ENCODE measurements around the gene HOXC6. TPM values are rescaled to one million over a fixed set of nuclear protein-coding genes. Genes with fewer than 3 reads are reported as not detected.
A peak's percentile ranks its signal among the peaks of the same experiment; 100 is the strongest.

The HOXC6 gene
- total RNA-seq, 2 donors from 2014 or later = 0.15 TPM; not detected in 1

DNA sequence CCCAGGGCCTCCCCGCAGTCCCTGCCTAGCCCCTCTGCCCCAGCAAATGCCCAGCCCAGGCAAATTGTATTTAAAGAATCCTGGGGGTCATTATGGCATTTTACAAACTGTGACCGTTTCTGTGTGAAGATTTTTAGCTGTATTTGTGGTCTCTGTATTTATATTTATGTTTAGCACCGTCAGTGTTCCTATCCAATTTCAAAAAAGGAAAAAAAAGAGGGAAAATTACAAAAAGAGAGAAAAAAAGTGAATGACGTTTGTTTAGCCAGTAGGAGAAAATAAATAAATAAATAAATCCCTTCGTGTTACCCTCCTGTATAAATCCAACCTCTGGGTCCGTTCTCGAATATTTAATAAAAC is 2.2 kb downstream of the HOXC6 start:
- no peak overlapping the region for H3K4me3 ChIP-seq
- H3K4me1 ChIP-seq = no peaks in the 10 kb centered on the region
- no peaks in the 10 kb centered on the region for H3K9me3 ChIP-seq
- TF ChIP-seq, protein P1, sequence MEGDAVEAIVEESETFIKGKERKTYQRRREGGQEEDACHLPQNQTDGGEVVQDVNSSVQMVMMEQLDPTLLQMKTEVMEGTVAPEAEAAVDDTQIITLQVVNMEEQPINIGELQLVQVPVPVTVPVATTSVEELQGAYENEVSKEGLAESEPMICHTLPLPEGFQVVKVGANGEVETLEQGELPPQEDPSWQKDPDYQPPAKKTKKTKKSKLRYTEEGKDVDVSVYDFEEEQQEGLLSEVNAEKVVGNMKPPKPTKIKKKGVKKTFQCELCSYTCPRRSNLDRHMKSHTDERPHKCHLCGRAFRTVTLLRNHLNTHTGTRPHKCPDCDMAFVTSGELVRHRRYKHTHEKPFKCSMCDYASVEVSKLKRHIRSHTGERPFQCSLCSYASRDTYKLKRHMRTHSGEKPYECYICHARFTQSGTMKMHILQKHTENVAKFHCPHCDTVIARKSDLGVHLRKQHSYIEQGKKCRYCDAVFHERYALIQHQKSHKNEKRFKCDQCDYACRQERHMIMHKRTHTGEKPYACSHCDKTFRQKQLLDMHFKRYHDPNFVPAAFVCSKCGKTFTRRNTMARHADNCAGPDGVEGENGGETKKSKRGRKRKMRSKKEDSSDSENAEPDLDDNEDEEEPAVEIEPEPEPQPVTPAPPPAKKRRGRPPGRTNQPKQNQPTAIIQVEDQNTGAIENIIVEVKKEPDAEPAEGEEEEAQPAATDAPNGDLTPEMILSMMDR (IDR thresholded peaks at IDR 0.05) = no peak
- H3K27ac ChIP-seq = no peak overlapping the region
- no peak overlapping the region for H3K9ac ChIP-seq (ENCODE audit: low read depth in 2 of 2, low read length in 2 of 2)
- H3K27me3 ChIP-seq = peaks cover 97% of the 10 kb centered on the region
- intact Hi-C loops (cut with DNase I) = loop anchor here (5.0 kb wide), 1 partner anchor 162 kb away; no protein-coding TSS in a partner anchor
- no peaks in the 10 kb centered on the region for H3K36me3 ChIP-seq
- no peak for DNase-seq

DNA sequence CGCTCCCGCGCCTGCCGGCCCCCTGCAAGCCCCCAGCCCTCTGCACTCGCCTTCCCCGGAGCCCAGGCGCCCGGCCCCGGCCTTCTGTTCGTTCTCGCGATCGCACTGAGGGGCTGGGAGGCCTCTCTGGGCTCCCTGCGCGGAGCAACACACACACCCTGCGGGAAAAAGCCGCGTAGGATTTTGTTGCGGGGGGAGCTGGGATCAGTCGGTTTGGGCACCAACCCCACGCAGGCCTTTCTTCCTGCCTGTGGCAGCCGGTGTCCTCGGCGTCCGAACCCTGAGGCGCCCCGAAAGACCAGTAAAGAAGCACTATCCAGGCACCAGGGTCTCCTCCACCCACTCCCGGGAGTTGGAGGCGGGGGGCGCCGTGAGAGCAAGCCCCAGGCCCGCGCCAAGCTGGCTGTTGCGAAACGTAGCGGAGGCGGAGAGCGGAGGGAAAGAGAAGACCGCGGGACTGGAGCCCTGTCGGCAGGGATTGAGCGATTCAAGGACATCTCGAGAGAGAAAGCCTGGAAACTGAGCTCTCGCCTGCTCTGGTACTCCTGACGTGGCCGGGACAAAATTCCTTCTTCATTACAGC is 2.7 kb downstream of the HOXC6 start:
- no peak for DNase-seq
- Histone ChIP-seq H3K4me1 (no peaks in the 10 kb centered on the region), H3K4me3 (no peak overlapping the region), H3K27ac (no peak overlapping the region), H3K9ac (ENCODE audit: low read depth in 2 of 2, low read length in 2 of 2) (no peak overlapping the region), H3K27me3 (peaks cover 97% of the 10 kb centered on the region), H3K9me3 (no peaks in the 10 kb centered on the region), H3K36me3 (no peaks in the 10 kb centered on the region)
- TF ChIP-seq, protein P1 (IDR thresholded peaks at IDR 0.05) = no peak
- intact Hi-C loops (cut with DNase I) = loop anchor here (5.0 kb wide), 1 partner anchor 161 kb away; no protein-coding TSS in a partner anchor

DNA sequence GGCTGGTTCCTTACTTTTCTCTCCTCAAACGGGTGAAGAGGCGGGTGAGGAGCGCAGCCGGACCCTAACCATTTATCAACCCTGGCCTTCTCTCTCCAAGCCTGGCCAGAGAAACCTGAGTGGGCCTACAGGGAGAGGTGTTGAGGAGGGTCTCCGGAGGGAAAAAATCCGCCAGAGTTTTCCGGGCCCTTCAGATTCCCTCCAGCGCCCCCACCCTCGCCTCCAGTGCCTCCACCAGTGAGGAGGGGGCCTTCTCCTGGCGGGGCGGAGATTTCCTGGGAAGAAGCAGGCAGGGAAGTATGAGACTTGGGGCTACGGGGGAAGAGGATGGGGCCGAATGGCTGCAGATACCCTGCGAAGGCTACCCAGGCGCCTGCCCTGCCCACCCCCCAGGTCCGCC is 3.2 kb downstream of the HOXC6 start:
- no peaks in the 10 kb centered on the region for H3K9me3 ChIP-seq
- TF ChIP-seq, protein P1 (IDR thresholded peaks at IDR 0.05) = no peak
- no peak overlapping the region for H3K9ac ChIP-seq (ENCODE audit: low read depth in 2 of 2, low read length in 2 of 2)
- DNase-seq = no peak
- intact Hi-C loops (cut with DNase I) = loop anchor here (5.0 kb wide), 1 partner anchor 161 kb away; no protein-coding TSS in a partner anchor
- no peak overlapping the region for H3K4me3 ChIP-seq
- no peaks in the 10 kb centered on the region for H3K36me3 ChIP-seq
- peaks cover 97% of the 10 kb centered on the region for H3K27me3 ChIP-seq
- H3K27ac ChIP-seq = no peak overlapping the region
- no peaks in the 10 kb centered on the region for H3K4me1 ChIP-seq

DNA sequence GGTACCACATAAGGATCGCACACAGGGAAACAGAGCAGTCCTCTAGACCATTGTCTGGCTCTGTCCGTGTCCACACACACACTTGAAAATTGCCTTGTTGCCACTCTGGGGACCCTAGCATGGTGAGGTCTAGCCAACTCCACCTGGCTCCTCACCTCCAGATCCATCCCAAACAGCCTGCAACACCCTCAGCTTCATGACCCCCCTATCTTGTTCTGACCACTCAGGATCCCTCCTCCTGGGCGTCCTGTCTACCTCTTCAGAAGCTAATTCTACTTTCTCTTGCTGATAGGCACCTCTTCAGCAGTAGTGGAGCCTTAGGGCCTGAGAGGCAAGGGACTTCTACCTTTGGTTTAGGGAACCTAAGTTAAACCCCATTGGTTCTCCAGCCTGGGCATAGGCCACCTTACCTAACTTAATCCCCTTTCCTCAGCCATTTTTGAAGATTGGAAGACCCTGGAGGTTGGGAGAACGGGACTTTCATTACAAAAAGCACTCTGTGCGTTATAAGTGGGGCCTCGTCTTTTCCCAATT is 3.9 kb downstream of the HOXC6 start:
- Histone ChIP-seq H3K4me3 (no peak overlapping the region), H3K36me3 (no peaks in the 10 kb centered on the region), H3K9me3 (no peaks in the 10 kb centered on the region), H3K9ac (ENCODE audit: low read depth in 2 of 2, low read length in 2 of 2) (no peak overlapping the region), H3K4me1 (no peaks in the 10 kb centered on the region), H3K27me3 (peaks cover 97% of the 10 kb centered on the region), H3K27ac (no peak overlapping the region)
- TF ChIP-seq, protein P1 (IDR thresholded peaks at IDR 0.05) = no peak
- no peak for DNase-seq
- intact Hi-C loops (cut with DNase I) = loop anchor here (5.0 kb wide), 1 partner anchor 160 kb away; no protein-coding TSS in a partner anchor

DNA sequence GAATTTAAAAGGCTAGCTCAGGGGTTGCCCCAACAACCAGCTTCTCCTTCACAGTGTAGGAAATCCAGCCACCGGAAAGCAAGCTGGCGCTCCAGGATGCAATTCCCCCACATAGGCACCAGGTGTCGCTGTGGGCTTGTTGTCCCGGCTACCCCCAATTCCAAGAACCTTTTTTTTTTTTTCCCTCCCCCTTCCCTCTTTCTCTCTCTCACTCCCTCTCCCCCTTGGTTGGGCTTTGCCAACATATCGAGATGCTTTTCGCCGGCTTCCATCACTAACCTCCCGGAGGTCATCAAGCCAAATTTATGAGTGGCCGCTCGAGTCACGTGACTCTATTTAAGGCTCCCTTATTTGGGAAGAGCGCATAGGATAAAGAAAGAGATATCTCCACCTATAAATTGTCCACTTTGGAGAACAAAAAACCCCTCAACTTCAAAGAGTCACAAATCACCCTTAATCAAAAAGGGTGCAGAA is 4.4 kb downstream of the HOXC6 start, which contains the start of gene HOXC5:
Gene HOXC5, plus strand, starts transcription at position 424 of the 474 bp plus-strand sequence. CDS start 73 bp downstream, outside the sequence.
- TF ChIP-seq, protein P1 (IDR thresholded peaks at IDR 0.05) = peak; percentile 88

More for the DNA sequence above, 4.4 kb downstream of the HOXC6 start, which contains the start of gene HOXC5:
- Histone ChIP-seq H3K27ac (no peak within 1 kb of the TSS), H3K36me3 (no peaks in the 10 kb centered on the region), H3K9me3 (no peaks in the 10 kb centered on the region), H3K4me3 (peak within 1 kb of the TSS; percentile 14), H3K27me3 (peaks cover 97% of the 10 kb centered on the region), H3K4me1 (no peaks in the 10 kb centered on the region), H3K9ac (ENCODE audit: low read depth in 2 of 2, low read length in 2 of 2) (no peak within 1 kb of the TSS)
- intact Hi-C loops (cut with DNase I) = loop anchor here (5.0 kb wide), 1 partner anchor 160 kb away; no protein-coding TSS in a partner anchor
- DNase-seq = peak; percentile 65

Measured in colonic mucosa (tissue), 4 donors.